ENCODE data around the gene SSU72.

SSU72 gene

DNA sequence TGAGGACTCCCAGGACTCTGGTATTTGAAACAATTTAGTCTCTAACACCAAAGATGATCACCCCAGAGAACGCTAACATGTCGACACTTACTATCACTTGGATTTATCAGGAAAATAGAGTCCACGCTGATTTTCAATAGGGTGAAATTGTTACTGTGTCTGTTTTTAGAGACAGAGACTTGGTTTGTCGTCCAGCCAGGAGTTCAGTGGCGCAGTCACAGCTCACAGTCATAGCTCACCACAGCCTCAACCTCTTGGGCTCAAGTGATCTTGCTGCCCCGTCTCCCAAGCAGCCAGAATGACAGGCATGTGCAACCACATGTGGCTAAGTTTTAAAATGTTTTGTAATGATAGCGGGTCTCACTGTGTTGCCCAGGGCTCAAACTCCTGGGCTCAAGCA lies 5.3 kb downstream of the SSU72 start:
- H3K27ac ChIP-seq (ENCODE audit: low read length): no peak overlapping the region
- TF ChIP-seq, protein P1, sequence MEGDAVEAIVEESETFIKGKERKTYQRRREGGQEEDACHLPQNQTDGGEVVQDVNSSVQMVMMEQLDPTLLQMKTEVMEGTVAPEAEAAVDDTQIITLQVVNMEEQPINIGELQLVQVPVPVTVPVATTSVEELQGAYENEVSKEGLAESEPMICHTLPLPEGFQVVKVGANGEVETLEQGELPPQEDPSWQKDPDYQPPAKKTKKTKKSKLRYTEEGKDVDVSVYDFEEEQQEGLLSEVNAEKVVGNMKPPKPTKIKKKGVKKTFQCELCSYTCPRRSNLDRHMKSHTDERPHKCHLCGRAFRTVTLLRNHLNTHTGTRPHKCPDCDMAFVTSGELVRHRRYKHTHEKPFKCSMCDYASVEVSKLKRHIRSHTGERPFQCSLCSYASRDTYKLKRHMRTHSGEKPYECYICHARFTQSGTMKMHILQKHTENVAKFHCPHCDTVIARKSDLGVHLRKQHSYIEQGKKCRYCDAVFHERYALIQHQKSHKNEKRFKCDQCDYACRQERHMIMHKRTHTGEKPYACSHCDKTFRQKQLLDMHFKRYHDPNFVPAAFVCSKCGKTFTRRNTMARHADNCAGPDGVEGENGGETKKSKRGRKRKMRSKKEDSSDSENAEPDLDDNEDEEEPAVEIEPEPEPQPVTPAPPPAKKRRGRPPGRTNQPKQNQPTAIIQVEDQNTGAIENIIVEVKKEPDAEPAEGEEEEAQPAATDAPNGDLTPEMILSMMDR (IDR thresholded peaks at IDR 0.05; ENCODE audit: borderline replicate concordance, extremely low read depth, low read length, poor library complexity, severe bottlenecking): no peak
- no peak for TF ChIP-seq EZH2 (IDR thresholded peaks at IDR 0.05; ENCODE audit: borderline replicate concordance, low read depth, low read length, severe bottlenecking)
- peak overlapping the region; percentile 22; the same call in 1 of the 2 replicates for H3K4me2 ChIP-seq (ENCODE audit: insufficient read depth, low read length)
- no peak for ATAC-seq (ENCODE audit: insufficient read depth, low read depth)
- peaks cover 62% of the 10 kb centered on the region for H3K36me3 ChIP-seq (ENCODE audit: insufficient read depth, low read length)
- peaks cover 99% of the 10 kb centered on the region for H3K79me2 ChIP-seq (ENCODE audit: insufficient read depth, low read length)
- peaks cover 73% of the 10 kb centered on the region for H4K20me1 ChIP-seq (ENCODE audit: insufficient read depth, low read length)
- no peak overlapping the region for H3K4me3 ChIP-seq (ENCODE audit: low read depth in 1 of 2, low read length in 2 of 2)
- peaks cover 39% of the 10 kb centered on the region for H3K4me1 ChIP-seq (ENCODE audit: insufficient read depth, low read length)
- H2AFZ ChIP-seq (ENCODE audit: low read depth, low read length): no peak overlapping the region
- DNase-seq: no peak
- H3K9ac ChIP-seq (ENCODE audit: low read depth, low read length): no peak overlapping the region
- no peaks in the 10 kb centered on the region for H3K27me3 ChIP-seq (ENCODE audit: insufficient read depth, low read length, poor library complexity)
- no peaks in the 10 kb centered on the region for H3K9me3 ChIP-seq (ENCODE audit: insufficient read depth, low read length, severe bottlenecking)

DNA sequence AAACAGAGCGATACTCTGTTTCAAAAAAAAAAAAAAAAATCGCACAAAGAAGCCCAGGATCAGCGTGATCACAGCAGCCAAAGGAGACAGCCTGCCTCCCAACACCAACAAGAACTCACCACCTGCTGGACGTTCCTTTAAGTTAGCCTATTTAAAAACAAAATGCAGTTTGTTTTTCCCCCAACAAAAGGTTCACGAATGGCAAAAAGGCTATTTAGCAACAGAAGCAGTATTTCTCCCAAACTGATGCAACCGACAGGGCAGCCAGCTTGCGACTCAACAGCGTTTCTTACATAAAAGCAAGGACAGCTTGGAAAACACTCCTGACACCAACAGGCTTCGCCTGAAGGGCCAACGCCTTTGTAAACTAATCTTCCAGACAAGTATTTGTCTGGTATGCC lies 6.8 kb downstream of the SSU72 start:
- DNase-seq (no peak), ATAC-seq (ENCODE audit: insufficient read depth, low read depth) (no peak)
- H3K9ac ChIP-seq (ENCODE audit: low read depth, low read length): no peak overlapping the region
- H3K79me2 ChIP-seq (ENCODE audit: insufficient read depth, low read length): peaks cover 99% of the 10 kb centered on the region
- H3K4me1 ChIP-seq (ENCODE audit: insufficient read depth, low read length): peaks cover 30% of the 10 kb centered on the region
- no peak overlapping the region for H2AFZ ChIP-seq (ENCODE audit: low read depth, low read length)
- peaks cover 79% of the 10 kb centered on the region for H4K20me1 ChIP-seq (ENCODE audit: insufficient read depth, low read length)
- TF ChIP-seq, protein P1 (IDR thresholded peaks at IDR 0.05; ENCODE audit: borderline replicate concordance, extremely low read depth, low read length, poor library complexity, severe bottlenecking): no peak
- TF ChIP-seq EZH2 (IDR thresholded peaks at IDR 0.05; ENCODE audit: borderline replicate concordance, low read depth, low read length, severe bottlenecking): no peak
- H3K27me3 ChIP-seq (ENCODE audit: insufficient read depth, low read length, poor library complexity): no peaks in the 10 kb centered on the region
- H3K4me2 ChIP-seq (ENCODE audit: insufficient read depth, low read length): no peak overlapping the region
- no peaks in the 10 kb centered on the region for H3K9me3 ChIP-seq (ENCODE audit: insufficient read depth, low read length, severe bottlenecking)
- H3K27ac ChIP-seq (ENCODE audit: low read length): no peak overlapping the region
- H3K36me3 ChIP-seq (ENCODE audit: insufficient read depth, low read length): peaks cover 70% of the 10 kb centered on the region
- H3K4me3 ChIP-seq (ENCODE audit: low read depth in 1 of 2, low read length in 2 of 2): no peak overlapping the region

DNA sequence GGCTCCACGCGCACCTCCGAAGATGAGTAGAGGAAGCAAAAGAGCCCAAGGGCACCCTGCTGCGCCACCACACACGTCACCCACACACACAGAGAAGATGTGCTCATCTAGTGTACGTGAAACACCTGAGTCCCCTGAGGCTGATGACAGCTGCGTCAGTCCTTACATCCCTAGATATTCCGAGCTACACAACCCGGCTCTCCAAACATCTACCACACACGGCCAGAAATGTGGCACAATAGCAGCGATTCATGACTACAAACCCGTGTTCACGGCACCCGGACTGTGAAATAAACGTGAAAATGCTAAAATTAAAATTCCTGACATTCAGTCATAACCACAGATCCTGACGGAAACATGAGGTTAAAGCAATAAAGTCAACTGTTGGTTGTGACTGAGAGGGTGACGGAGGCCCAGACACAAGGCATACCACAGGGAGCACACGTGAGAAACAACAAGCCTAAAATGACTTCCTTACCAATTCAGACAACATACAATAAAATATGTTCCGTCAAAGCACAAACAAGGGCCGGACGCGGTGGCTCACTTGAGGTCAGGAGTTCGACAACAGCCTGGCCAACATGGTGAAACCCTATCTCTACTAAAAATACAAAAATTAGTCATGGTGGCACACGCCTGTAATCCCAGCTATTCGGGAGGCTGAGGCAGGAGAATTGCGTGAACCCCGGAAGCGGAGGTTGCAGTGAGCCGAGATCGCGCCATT lies 7.3 kb downstream of the SSU72 start:
- ATAC-seq (ENCODE audit: insufficient read depth, low read depth): no peak
- Histone ChIP-seq H3K4me3 (ENCODE audit: low read depth in 1 of 2, low read length in 2 of 2) (no peak overlapping the region), H3K36me3 (ENCODE audit: insufficient read depth, low read length) (peaks cover 75% of the 10 kb centered on the region), H3K4me1 (ENCODE audit: insufficient read depth, low read length) (peaks cover 25% of the 10 kb centered on the region; the same call in 1 of the 2 replicates), H3K4me2 (ENCODE audit: insufficient read depth, low read length) (no peak overlapping the region), H3K27ac (ENCODE audit: low read length) (no peak overlapping the region), H2AFZ (ENCODE audit: low read depth, low read length) (no peak overlapping the region), H4K20me1 (ENCODE audit: insufficient read depth, low read length) (peaks cover 82% of the 10 kb centered on the region), H3K9me3 (ENCODE audit: insufficient read depth, low read length, severe bottlenecking) (no peaks in the 10 kb centered on the region), H3K9ac (ENCODE audit: low read depth, low read length) (no peak overlapping the region), H3K79me2 (ENCODE audit: insufficient read depth, low read length) (peaks cover 99% of the 10 kb centered on the region), H3K27me3 (ENCODE audit: insufficient read depth, low read length, poor library complexity) (no peaks in the 10 kb centered on the region)
- DNase-seq: no peak
- no peak for TF ChIP-seq EZH2 (IDR thresholded peaks at IDR 0.05; ENCODE audit: borderline replicate concordance, low read depth, low read length, severe bottlenecking)
- TF ChIP-seq, protein P1 (IDR thresholded peaks at IDR 0.05; ENCODE audit: borderline replicate concordance, extremely low read depth, low read length, poor library complexity, severe bottlenecking): no peak
